SU-DHL-6 (cell line): ENCODE measurements around the gene CLEC4E.

Source experiments
- H2AFZ ChIP-seq: fragments of 200-600 bp; sonication (generic); 2 replicates; pipeline ENCODE4 v1.6.1; 2014; ENCODE audit warnings: low read depth, mild to moderate bottlenecking, moderate library complexity, mixed read lengths, antibody characterized with exemption, low read length; ENCODE audit not compliant: severe bottlenecking
- H3F3A ChIP-seq: fragments of 200-600 bp; shearing (Covaris generic); 2 replicates; pipeline ENCODE4 v1.6.0; 2016; ENCODE audit warnings: antibody characterized with exemption, mild to moderate bottlenecking; ENCODE audit not compliant: insufficient read depth
- H3K27ac ChIP-seq: fragments of 200-600 bp; sonication (generic); 2 replicates; pipeline ENCODE4 v1.5.1; 2016; ENCODE audit warnings: low read depth, mild to moderate bottlenecking, low read length, moderate library complexity, mixed read lengths
- H3K27me3 ChIP-seq: fragments of 200-600 bp; sonication (generic), shearing (Covaris generic); 2 replicates; pipeline ENCODE4 v1.6.0; 2014; ENCODE audit warnings: mild to moderate bottlenecking, low read length
- H3K36me3 ChIP-seq: fragments of 200-600 bp; sonication (generic); 2 replicates; pipeline ENCODE4 v1.6.1; 2014; ENCODE audit warnings: mild to moderate bottlenecking, low read length, mixed read lengths
- H3K4me2 ChIP-seq: fragments of 300-600, 200-600 bp; shearing (Covaris generic), sonication (generic); 2 replicates; pipeline ENCODE4 v1.6.0; 2014; ENCODE audit warnings: low read length, low read depth, mild to moderate bottlenecking; ENCODE audit not compliant: poor library complexity, severe bottlenecking
- H3K4me3 ChIP-seq: fragments of 200-600 bp; sonication (generic); 2 replicates; pipeline ENCODE4 v1.5.1; 2014; ENCODE audit warnings: antibody characterized with exemption, low read length, mild to moderate bottlenecking, mixed read lengths; ENCODE audit not compliant: insufficient read depth, poor library complexity, severe bottlenecking
- H3K79me2 ChIP-seq: fragments of 200-600 bp; sonication (generic); 2 replicates; pipeline ENCODE4 v1.6.1; 2014; ENCODE audit warnings: mild to moderate bottlenecking, low read length, moderate library complexity; ENCODE audit not compliant: insufficient read depth
- H3K9ac ChIP-seq: fragments of 200-600 bp; sonication (generic); 2 replicates; pipeline ENCODE4 v1.7.0; 2014; ENCODE audit warnings: mild to moderate bottlenecking, low read length
- H3K9me2 ChIP-seq: fragments of 200-600 bp; sonication (generic); replicated peaks from 2 replicates; pipeline ENCODE4 v1.6.1; 2014; ENCODE audit warnings: low read length; ENCODE audit not compliant: insufficient read depth
- H3K9me3 ChIP-seq: fragments of 200-600 bp; sonication (generic); 2 replicates; pipeline ENCODE4 v1.6.1; 2014; ENCODE audit warnings: low read length, mixed read lengths; ENCODE audit not compliant: insufficient read depth
- H4K20me1 ChIP-seq: fragments of 200-600 bp; sonication (generic); 2 replicates; pipeline ENCODE4 v1.6.1; 2014; ENCODE audit warnings: low read depth, mild to moderate bottlenecking, antibody characterized with exemption, low read length, moderate library complexity, mixed read lengths
- CTCF ChIP-seq: fragments of 200-600 bp; sonication (generic); IDR thresholded peaks from one replicate; pipeline ENCODE4 v1.5.1; 2017; ENCODE audit warnings: antibody characterized with exemption, mild to moderate bottlenecking, low read length, moderate library complexity; ENCODE audit not compliant: insufficient read depth, poor library complexity, severe bottlenecking
- EZH2phosphoT487 ChIP-seq: fragments of 200-600 bp; sonication (generic), shearing (Covaris generic); conservative IDR thresholded peaks from 2 replicates; pipeline ENCODE4 v1.6.1; 2018; ENCODE audit warnings: mild to moderate bottlenecking, antibody characterized with exemption, low read length, moderate library complexity, mixed read lengths

Gene CLEC4E

GRCh38 chr12:8507596-8507995, 33.1 kb downstream of the CLEC4E start:
- H3F3A ChIP-seq, result no peaks in the 10 kb centered on the region
- no peak overlapping the region for H3K4me3 ChIP-seq
- no peaks in the 10 kb centered on the region for H3K27me3 ChIP-seq
- TF ChIP-seq EZH2phosphoT487 (no peak), CTCF (no peak)
- H3K9ac ChIP-seq, result no peak overlapping the region
- H3K4me2 ChIP-seq, result no peak overlapping the region
- H2AFZ ChIP-seq, result no peak overlapping the region
- no peaks in the 10 kb centered on the region for H3K9me3 ChIP-seq
- no peaks in the 10 kb centered on the region for H3K9me2 ChIP-seq
- H3K27ac ChIP-seq, result no peak overlapping the region
- no peaks in the 10 kb centered on the region for H3K79me2 ChIP-seq
- no peaks in the 10 kb centered on the region for H3K36me3 ChIP-seq
- no peaks in the 10 kb centered on the region for H4K20me1 ChIP-seq

- H3K9ac ChIP-seq, result no peak overlapping the region
- no peaks in the 10 kb centered on the region for H3K9me3 ChIP-seq
- H2AFZ ChIP-seq, result no peak overlapping the region
- no peaks in the 10 kb centered on the region for H3K36me3 ChIP-seq
- no peak overlapping the region for H3K4me3 ChIP-seq
- no peaks in the 10 kb centered on the region for H3K79me2 ChIP-seq
- H3K27ac ChIP-seq, result no peak overlapping the region
- H3K4me2 ChIP-seq, result no peak overlapping the region
- no peak for TF ChIP-seq CTCF
- TF ChIP-seq EZH2phosphoT487, result no peak
- no peaks in the 10 kb centered on the region for H3K27me3 ChIP-seq
- H3F3A ChIP-seq, result no peaks in the 10 kb centered on the region
- H3K9me2 ChIP-seq, result no peaks in the 10 kb centered on the region
- H4K20me1 ChIP-seq, result no peaks in the 10 kb centered on the region
Measured at GRCh38 chr12:8504351-8504750, 36.4 kb downstream of the CLEC4E start.

- H3K36me3 ChIP-seq, result no peaks in the 10 kb centered on the region
- H3F3A ChIP-seq, result no peaks in the 10 kb centered on the region
- no peaks in the 10 kb centered on the region for H3K9me2 ChIP-seq
- H3K79me2 ChIP-seq, result no peaks in the 10 kb centered on the region
- H3K4me2 ChIP-seq, result no peak overlapping the region
- TF ChIP-seq CTCF (no peak), EZH2phosphoT487 (no peak)
- peak overlapping the region; percentile 35 for H2AFZ ChIP-seq
- H3K27me3 ChIP-seq, result no peaks in the 10 kb centered on the region
- no peak overlapping the region for H3K27ac ChIP-seq
- no peaks in the 10 kb centered on the region for H3K9me3 ChIP-seq
- no peaks in the 10 kb centered on the region for H4K20me1 ChIP-seq
- H3K4me3 ChIP-seq, result no peak overlapping the region
- H3K9ac ChIP-seq, result no peak overlapping the region
Measured at GRCh38 chr12:8501720-8502119, 39.0 kb downstream of the CLEC4E start.
